K562 (cell line): ENCODE measurements around the gene UAP1. TPM values are rescaled to one million over a fixed set of nuclear protein-coding genes. Genes with fewer than 3 reads are reported as not detected.

Experiments
- CC2D1A ChIP-seq: fragments of 450-650 bp; IDR thresholded peaks from 2 replicates; pipeline ENCODE4 v1.6.1; 2017; ENCODE audit warnings: mild to moderate bottlenecking
- FOXA1 ChIP-seq: fragments of 450-650 bp; IDR thresholded peaks from 2 replicates; pipeline ENCODE4 v1.6.1; 2016; ENCODE audit warnings: mild to moderate bottlenecking, borderline replicate concordance
- GABPB2 ChIP-seq: fragments of 250-450 bp; sonication (Bioruptor Pico); conservative IDR thresholded peaks from 2 replicates; pipeline ENCODE4 v1.5.1; 2021; ENCODE audit warnings: mild to moderate bottlenecking
- KDM4B ChIP-seq, 2 experiments: fragments of 450-650 bp in 1 of 2; sonication (generic) in 1 of 2; IDR thresholded peaks; 2 replicates each; pipeline ENCODE4 v1.6.1; 2016 to 2017; ENCODE audit warnings: borderline replicate concordance in 2 of 2, antibody characterized with exemption in 1 of 2, low read depth in 1 of 2, mild to moderate bottlenecking in 1 of 2
- PRMT5 ChIP-seq: sonication (generic); formaldehyde crosslinking; IDR thresholded peaks from 2 replicates; pipeline ENCODE4 v1.5.0; 2020; ENCODE audit warnings: missing genetic modification reagents
- SAFB ChIP-seq: fragments of 200-400 bp; formaldehyde crosslinking; IDR thresholded peaks from 2 replicates; pipeline ENCODE4 v1.6.1; 2017; ENCODE audit warnings: low read depth, low read length, borderline replicate concordance
- ZNF175 ChIP-seq: fragments of 200-800 bp; sonication (Bioruptor generic); IDR thresholded peaks from 2 replicates; pipeline ENCODE4 v1.6.1; 2016; ENCODE audit warnings: low read depth, mild to moderate bottlenecking, missing genetic modification characterization, missing compliant biosample characterization
- polyA plus RNA-seq, 8 experiments: library from polyadenylated mRNA; depleted of rRNA in 4 of 8; stranded (reverse) in 5 of 8; unstranded in 3 of 8; fragments of >200 nt; fragmentation: Nextera tagmentation in 2 of 8; fragmentation: Illumina TruSeq in 1 of 8; extraction: Ambion mirVana in 2 of 8; extraction: Trizol in 1 of 8; gene quantifications; 2 replicates each; pipeline versions ENCODE4 v1.2.1 to v1.2.3, GENCODE V29; 2011 to 2014; ENCODE audit warnings: inconsistent platforms in 1 of 8, missing spikeins in 1 of 8
- total RNA-seq, 7 experiments: library from RNA; depleted of rRNA in 6 of 7; stranded (reverse); fragments of >200 nt in 6 of 7; fragmentation: Illumina TruSeq in 2 of 7; extraction: Trizol in 2 of 7; gene quantifications; 2 replicates each; pipeline versions ENCODE4 v1.2.1 to v1.2.3, GENCODE V29; 2011 to 2021; ENCODE audit warnings: low replicate concordance in 1 of 7
- TF ChIP-seq, protein P1 (sequence below): sonication (generic); formaldehyde crosslinking; IDR thresholded peaks from 2 replicates; pipeline ENCODE4 v1.8.1; 2023; ENCODE audit warnings: missing genetic modification reagents, mild to moderate bottlenecking, borderline replicate concordance
- TF ChIP-seq, protein P2 (sequence below): fragments of 250-450 bp; sonication (Bioruptor Pico); IDR thresholded peaks from 2 replicates; pipeline ENCODE4 v1.5.0; 2021

Gene UAP1
- total and polyA plus RNA-seq, 9 of the 15 experiments (the other 6 are each of a cell fraction or from before 2014, with no cell fraction given), result 182 to 317 (median 213) TPM

DNA sequence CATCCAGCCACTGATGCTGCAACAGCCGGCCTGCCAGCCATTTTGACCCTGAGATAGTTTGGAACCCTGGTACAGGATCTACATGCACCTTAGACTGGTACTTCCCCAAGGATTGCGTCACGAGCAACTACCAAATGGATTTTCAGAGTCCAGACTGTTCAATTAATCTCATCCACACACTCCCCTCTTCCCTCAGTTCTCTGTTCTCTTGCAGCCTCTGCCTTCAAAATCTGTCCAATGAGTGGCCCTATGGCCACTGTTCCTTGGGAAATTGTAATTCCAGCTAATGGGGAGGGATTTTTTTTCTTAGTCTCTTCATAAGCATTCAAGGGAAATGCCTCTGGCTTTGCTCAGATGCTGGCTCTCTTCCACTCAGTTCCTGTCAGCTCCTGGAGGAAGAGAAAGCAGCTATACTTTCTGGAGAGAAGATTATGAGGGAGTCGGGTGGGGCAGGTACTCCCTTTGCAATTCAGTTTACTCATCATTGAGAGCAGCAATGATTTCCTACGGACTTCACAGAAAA lies 19.8 kb upstream of the UAP1 start (continued):
- TF ChIP-seq, protein P1, sequence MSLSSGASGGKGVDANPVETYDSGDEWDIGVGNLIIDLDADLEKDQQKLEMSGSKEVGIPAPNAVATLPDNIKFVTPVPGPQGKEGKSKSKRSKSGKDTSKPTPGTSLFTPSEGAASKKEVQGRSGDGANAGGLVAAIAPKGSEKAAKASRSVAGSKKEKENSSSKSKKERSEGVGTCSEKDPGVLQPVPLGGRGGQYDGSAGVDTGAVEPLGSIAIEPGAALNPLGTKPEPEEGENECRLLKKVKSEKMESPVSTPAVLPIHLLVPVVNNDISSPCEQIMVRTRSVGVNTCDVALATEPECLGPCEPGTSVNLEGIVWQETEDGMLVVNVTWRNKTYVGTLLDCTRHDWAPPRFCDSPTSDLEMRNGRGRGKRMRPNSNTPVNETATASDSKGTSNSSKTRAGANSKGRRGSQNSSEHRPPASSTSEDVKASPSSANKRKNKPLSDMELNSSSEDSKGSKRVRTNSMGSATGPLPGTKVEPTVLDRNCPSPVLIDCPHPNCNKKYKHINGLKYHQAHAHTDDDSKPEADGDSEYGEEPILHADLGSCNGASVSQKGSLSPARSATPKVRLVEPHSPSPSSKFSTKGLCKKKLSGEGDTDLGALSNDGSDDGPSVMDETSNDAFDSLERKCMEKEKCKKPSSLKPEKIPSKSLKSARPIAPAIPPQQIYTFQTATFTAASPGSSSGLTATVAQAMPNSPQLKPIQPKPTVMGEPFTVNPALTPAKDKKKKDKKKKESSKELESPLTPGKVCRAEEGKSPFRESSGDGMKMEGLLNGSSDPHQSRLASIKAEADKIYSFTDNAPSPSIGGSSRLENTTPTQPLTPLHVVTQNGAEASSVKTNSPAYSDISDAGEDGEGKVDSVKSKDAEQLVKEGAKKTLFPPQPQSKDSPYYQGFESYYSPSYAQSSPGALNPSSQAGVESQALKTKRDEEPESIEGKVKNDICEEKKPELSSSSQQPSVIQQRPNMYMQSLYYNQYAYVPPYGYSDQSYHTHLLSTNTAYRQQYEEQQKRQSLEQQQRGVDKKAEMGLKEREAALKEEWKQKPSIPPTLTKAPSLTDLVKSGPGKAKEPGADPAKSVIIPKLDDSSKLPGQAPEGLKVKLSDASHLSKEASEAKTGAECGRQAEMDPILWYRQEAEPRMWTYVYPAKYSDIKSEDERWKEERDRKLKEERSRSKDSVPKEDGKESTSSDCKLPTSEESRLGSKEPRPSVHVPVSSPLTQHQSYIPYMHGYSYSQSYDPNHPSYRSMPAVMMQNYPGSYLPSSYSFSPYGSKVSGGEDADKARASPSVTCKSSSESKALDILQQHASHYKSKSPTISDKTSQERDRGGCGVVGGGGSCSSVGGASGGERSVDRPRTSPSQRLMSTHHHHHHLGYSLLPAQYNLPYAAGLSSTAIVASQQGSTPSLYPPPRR, result no peak
- TF ChIP-seq SAFB (no peak), KDM4B (IDR thresholded peaks at IDR 0.05; ENCODE audit: borderline replicate concordance in 2 of 2, low read depth in 1 of 2) (no peak), CC2D1A (no peak), PRMT5 (no peak), FOXA1 (no peak), GABPB2 (CRISPR knock-in tag) (no peak), ZNF175 (CRISPR knock-in tag) (no peak)
- TF ChIP-seq, protein P2, sequence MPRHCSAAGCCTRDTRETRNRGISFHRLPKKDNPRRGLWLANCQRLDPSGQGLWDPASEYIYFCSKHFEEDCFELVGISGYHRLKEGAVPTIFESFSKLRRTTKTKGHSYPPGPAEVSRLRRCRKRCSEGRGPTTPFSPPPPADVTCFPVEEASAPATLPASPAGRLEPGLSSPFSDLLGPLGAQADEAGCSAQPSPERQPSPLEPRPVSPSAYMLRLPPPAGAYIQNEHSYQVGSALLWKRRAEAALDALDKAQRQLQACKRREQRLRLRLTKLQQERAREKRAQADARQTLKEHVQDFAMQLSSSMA (CRISPR knock-in tag), result no peak
